ENCODE results near the gene BAZ2B.
"Not testable (repeated sequence)": the region's sequence is repeated elsewhere in the genome, so short reads cannot be mapped to it uniquely, and the experiment has no call there.

- TF ChIP-seq EZH2 (IDR thresholded peaks at IDR 0.05; ENCODE audit: insufficient read depth, low read length); CTCF (IDR thresholded peaks at IDR 0.05; ENCODE audit: insufficient read depth, low read depth, low read length): not testable (repeated sequence)
Measured at GRCh38 chr2:159402160-159402559, 214.2 kb downstream of the BAZ2B start.

Measured in astrocyte (in vitro differentiated cells and primary cell).